ENCODE results near the gene HPCAL1. TPM values are rescaled to one million over a fixed set of nuclear protein-coding genes. Genes with fewer than 3 reads are reported as not detected.

Gene HPCAL1
- total RNA-seq, 3 donors from 2014 or later (not counting 1 experiment from before 2014, with no cell fraction given) = 31.1 to 45.2 (median 39.8) TPM

GRCh38 chr2:10332402-10333246 lies 29.9 kb downstream of the HPCAL1 start:
- Histone ChIP-seq H3K27me3 (ENCODE audit: control insufficient read depth, insufficient read depth, low read length) (no peaks in the 10 kb centered on the region), H3K36me3 (ENCODE audit: control insufficient read depth, insufficient read depth, low read length) (no peaks in the 10 kb centered on the region), H3K4me3 (ENCODE audit: low read length) (no peak overlapping the region), H3K4me1 (ENCODE audit: control insufficient read depth, insufficient read depth, low read length) (peaks cover 54% of the 10 kb centered on the region), H3K27ac (ENCODE audit: low read length) (peak overlapping the region; percentile 54), H3K9me3 (ENCODE audit: control insufficient read depth, insufficient read depth, low read length) (peaks cover 6% of the 10 kb centered on the region)
- WGBS (ENCODE audit: insufficient coverage) = 62% methylated on average over 14 of the region's 15 CpGs
- intact Hi-C loops (cut with micrococcal nuclease) = no loop called here
- no peak for ATAC-seq
- Mint-ChIP-seq H3K36me3 (no peaks in the 10 kb centered on the region), H3K9me3 (peaks cover 0 to 3% of the 10 kb centered on the region in 2 donors), H3K4me3 (peak overlapping the region; percentile 93), H3K27ac (peak overlapping the region; percentile 82 to 87), H3K4me1 (peaks cover 60 to 66% of the 10 kb centered on the region in 2 donors), H3K27me3 (ENCODE audit: low read depth in 2 of 2) (no peaks in the 10 kb centered on the region)
- no peak for TF ChIP-seq CTCF (IDR thresholded peaks at IDR 0.05)
- no peak for DNase-seq

- peaks cover 52% of the 10 kb centered on the region for H3K4me1 ChIP-seq (ENCODE audit: control insufficient read depth, insufficient read depth, low read length)
- no peak for TF ChIP-seq CTCF (IDR thresholded peaks at IDR 0.05)
- no peak overlapping the region for H3K4me3 ChIP-seq (ENCODE audit: low read length)
- no peak for DNase-seq
- H3K36me3 ChIP-seq (ENCODE audit: control insufficient read depth, insufficient read depth, low read length) = no peaks in the 10 kb centered on the region
- peaks cover 6% of the 10 kb centered on the region for H3K9me3 ChIP-seq (ENCODE audit: control insufficient read depth, insufficient read depth, low read length)
- H3K9me3 Mint-ChIP-seq = peaks cover 0 to 3% of the 10 kb centered on the region in 2 donors
- H3K4me3 Mint-ChIP-seq = no peak overlapping the region
- no peaks in the 10 kb centered on the region for H3K27me3 Mint-ChIP-seq (ENCODE audit: low read depth in 2 of 2)
- no peaks in the 10 kb centered on the region for H3K36me3 Mint-ChIP-seq
- H3K27ac ChIP-seq (ENCODE audit: low read length) = no peak overlapping the region
- peak overlapping the region in 1 of 2 donors; percentile 87 for H3K27ac Mint-ChIP-seq
- H3K27me3 ChIP-seq (ENCODE audit: control insufficient read depth, insufficient read depth, low read length) = no peaks in the 10 kb centered on the region
- WGBS (ENCODE audit: insufficient coverage) = 76% methylated on average over 5 of the region's 5 CpGs
- ATAC-seq = no peak
- intact Hi-C loops (cut with micrococcal nuclease) = no loop called here
- H3K4me1 Mint-ChIP-seq = peaks cover 60 to 66% of the 10 kb centered on the region in 2 donors
Measured at GRCh38 chr2:10333247-10333613, 30.5 kb downstream of the HPCAL1 start.

GRCh38 chr2:10333966-10334365 lies 31.3 kb downstream of the HPCAL1 start:
- TF ChIP-seq CTCF (IDR thresholded peaks at IDR 0.05) = no peak
- peak overlapping the region in 1 of 2 donors; percentile 87 for H3K27ac Mint-ChIP-seq
- Histone ChIP-seq H3K27ac (ENCODE audit: low read length) (no peak overlapping the region), H3K4me3 (ENCODE audit: low read length) (no peak overlapping the region), H3K36me3 (ENCODE audit: control insufficient read depth, insufficient read depth, low read length) (no peaks in the 10 kb centered on the region), H3K4me1 (ENCODE audit: control insufficient read depth, insufficient read depth, low read length) (peaks cover 45% of the 10 kb centered on the region), H3K27me3 (ENCODE audit: control insufficient read depth, insufficient read depth, low read length) (no peaks in the 10 kb centered on the region), H3K9me3 (ENCODE audit: control insufficient read depth, insufficient read depth, low read length) (peaks cover 6% of the 10 kb centered on the region)
- peaks cover 59 to 69% of the 10 kb centered on the region in 2 donors for H3K4me1 Mint-ChIP-seq
- H3K27me3 Mint-ChIP-seq (ENCODE audit: low read depth in 2 of 2) = no peaks in the 10 kb centered on the region
- no peak for ATAC-seq
- H3K4me3 Mint-ChIP-seq = no peak overlapping the region
- 90% methylated on average over 7 of the region's 7 CpGs for WGBS (ENCODE audit: insufficient coverage)
- no peak for DNase-seq
- H3K9me3 Mint-ChIP-seq = peaks cover 0 to 3% of the 10 kb centered on the region in 2 donors
- intact Hi-C loops (cut with micrococcal nuclease) = no loop called here
- H3K36me3 Mint-ChIP-seq = no peaks in the 10 kb centered on the region
